ENCODE data around the gene RBPMS2.

The RBPMS2 gene

GRCh38 chr15:64782751-64783150 lies 7.4 kb upstream of the RBPMS2 start:
- no peak for DNase-seq

- no peak for DNase-seq
These were observed 5.9 kb upstream of the RBPMS2 start for GRCh38 chr15:64781299-64781698.

GRCh38 chr15:64780600-64781156 lies 5.3 kb upstream of the RBPMS2 start:
- no peak for DNase-seq

- DNase-seq = no peak
These were observed 4.2 kb upstream of the RBPMS2 start for GRCh38 chr15:64779630-64780029.

- no peak for DNase-seq
These were observed 3.6 kb upstream of the RBPMS2 start for GRCh38 chr15:64779024-64779423.

- DNase-seq = no peak
These were observed 1.0 kb upstream of the RBPMS2 start for GRCh38 chr15:64776402-64776786.

GRCh38 chr15:64774629-64775493 lies 528 bp downstream of the RBPMS2 start:
- DNase-seq = no peak

- no peak for DNase-seq
These were observed 1.3 kb downstream of the RBPMS2 start for GRCh38 chr15:64774037-64774628.

GRCh38 chr15:64773606-64774005 lies 1.8 kb downstream of the RBPMS2 start:
- DNase-seq = no peak

GRCh38 chr15:64772964-64773363 lies 2.4 kb downstream of the RBPMS2 start:
- no peak for DNase-seq

- DNase-seq = no peak
These were observed 2.9 kb downstream of the RBPMS2 start for GRCh38 chr15:64772488-64772887.

GRCh38 chr15:64770626-64771025 lies 4.8 kb downstream of the RBPMS2 start:
- no peak for DNase-seq

GRCh38 chr15:64767203-64767602 lies 8.2 kb downstream of the RBPMS2 start:
- DNase-seq = no peak

GRCh38 chr15:64766058-64766457 lies 9.3 kb downstream of the RBPMS2 start:
- DNase-seq = no peak

GRCh38 chr15:64763874-64764273 lies 11.5 kb downstream of the RBPMS2 start:
- no peak for DNase-seq

GRCh38 chr15:64763462-64763861 lies 11.9 kb downstream of the RBPMS2 start:
- DNase-seq = no peak

GRCh38 chr15:64763021-64763420 lies 12.4 kb downstream of the RBPMS2 start:
- no peak for DNase-seq

- no peak for DNase-seq
These were observed 12.8 kb downstream of the RBPMS2 start for GRCh38 chr15:64762546-64762945.

- no peak for DNase-seq
These were observed 14.2 kb downstream of the RBPMS2 start for GRCh38 chr15:64761156-64761555.

- no peak for DNase-seq
These were observed 15.3 kb downstream of the RBPMS2 start for GRCh38 chr15:64760056-64760455.

- no peak for DNase-seq
These were observed 19.9 kb downstream of the RBPMS2 start for GRCh38 chr15:64755427-64755940.

- no peak for DNase-seq
These were observed 20.5 kb downstream of the RBPMS2 start for GRCh38 chr15:64754663-64755426.

GRCh38 chr15:64753480-64754185 lies 21.8 kb downstream of the RBPMS2 start:
- no peak for DNase-seq
